A549 (cell line): ENCODE measurements around the gene FAM89B. TPM values are rescaled to one million over a fixed set of nuclear protein-coding genes. Genes with fewer than 3 reads are reported as not detected.

Experiments used
- ATAC-seq, 2 experiments: fragments of 200-7000 bp in 1 of 2; fragments of >200 bp in 1 of 2; cut with Nextera tagmentation in 1 of 2; cut with Tn5 transposase in 1 of 2; 3 replicates each; pipeline versions ENCODE4 v1.8.0 to v1.9.1; 2018 to 2020; ENCODE audit warnings: mild to moderate bottlenecking in 1 of 2, moderate library complexity in 1 of 2
- CTCF ChIA-PET: fragments of 300-600 bp; sonication (Branson Sonifier 250); formaldehyde crosslinking; extraction: SDS; loops from one replicate; lab custom pipeline; 2021; ENCODE audit warnings: antibody characterized with exemption, inconsistent platforms; lab: Yijun Ruan, JAX
- POLR2A ChIA-PET: fragments of 350-600 bp; formaldehyde crosslinking; extraction: SDS; loops from one replicate; lab custom pipeline; 2021; ENCODE audit warnings: antibody characterized with exemption, inconsistent platforms; lab: Yijun Ruan, JAX
- DNase-seq, 2 experiments: peaks; one replicate each; pipeline versions ENCODE4 v3.0.0 to v3.0.0-alpha.2; 2011 to 2016; ENCODE audit warnings: low read depth in 1 of 2, low spot score in 1 of 2
- FAIRE-seq: peaks from 2 replicates; lab custom pipeline; 2011; peaks lifted over from hg19 to GRCh38; lab: Jason Lieb, UNC
- H3K27ac ChIP-seq, 2 experiments: fragments of >200 bp; sonication (Bioruptor Twin); formaldehyde crosslinking; 3 replicates each; pipeline ENCODE4 v1.5.1; 2016 to 2017
- H3K4me1 ChIP-seq: fragments of >200 bp; sonication (Bioruptor Twin); formaldehyde crosslinking; 3 replicates; pipeline ENCODE4 v1.6.1; 2016
- H3K4me2 ChIP-seq: fragments of >200 bp; sonication (Bioruptor Twin); formaldehyde crosslinking; 3 replicates; pipeline ENCODE4 v1.6.1; 2016
- H3K4me3 ChIP-seq: fragments of >200 bp; sonication (Bioruptor Twin); formaldehyde crosslinking; 3 replicates; pipeline ENCODE4 v1.5.1; 2016
- H3K9me3 ChIP-seq: fragments of >200 bp; sonication (Bioruptor Twin); formaldehyde crosslinking; 3 replicates; pipeline ENCODE4 v1.6.1; 2016
- CBX2 ChIP-seq: fragments of 200-600 bp; sonication (generic); IDR thresholded peaks from 2 replicates; pipeline ENCODE4 v1.6.1; 2016; ENCODE audit warnings: low read depth, mild to moderate bottlenecking, borderline replicate concordance
- CHD2 ChIP-seq: fragments of 150-350 bp; IDR thresholded peaks from 2 replicates; pipeline ENCODE4 v1.6.1; 2014; ENCODE audit warnings: low read length; ENCODE audit not compliant: partially characterized antibody
- ELK1 ChIP-seq: fragments of 150-350 bp; IDR thresholded peaks from 2 replicates; pipeline ENCODE4 v1.6.1; 2014; ENCODE audit warnings: low read depth, mild to moderate bottlenecking, low read length
- FOSB ChIP-seq: fragments of 250-450 bp; sonication (Bioruptor Pico); IDR thresholded peaks from 2 replicates; pipeline ENCODE4 v1.5.0; 2020; ENCODE audit warnings: mild to moderate bottlenecking, moderate library complexity
- FOSL2 ChIP-seq, 2 experiments: fragments of 450-650 bp in 1 of 2; fragments of >200 bp in 1 of 2; sonication (Bioruptor Twin) in 1 of 2; formaldehyde crosslinking; IDR thresholded peaks; 2 replicates each; pipeline versions ENCODE4 v1.5.0 to v1.6.1; 2016 to 2020; ENCODE audit warnings: mild to moderate bottlenecking in 1 of 2, moderate library complexity in 1 of 2
- FOXS1 ChIP-seq: fragments of 250-450 bp; sonication (Bioruptor Pico); IDR thresholded peaks from 2 replicates; pipeline ENCODE4 v1.5.0; 2020; ENCODE audit warnings: mild to moderate bottlenecking, moderate library complexity
- HES2 ChIP-seq: fragments of >200 bp; sonication (Bioruptor Twin); formaldehyde crosslinking; IDR thresholded peaks from 2 replicates; pipeline ENCODE4 v1.6.1; 2016
- HOXA7 ChIP-seq: fragments of 250-450 bp; sonication (Bioruptor Pico); IDR thresholded peaks from 2 replicates; pipeline ENCODE4 v1.5.0; 2020; ENCODE audit warnings: mild to moderate bottlenecking, moderate library complexity
- HOXB13 ChIP-seq: fragments of 250-450 bp; sonication (Bioruptor Pico); IDR thresholded peaks from 2 replicates; pipeline ENCODE4 v1.5.0; 2020; ENCODE audit warnings: low read depth, mild to moderate bottlenecking, moderate library complexity
- HOXB5 ChIP-seq: fragments of 250-450 bp; sonication (Bioruptor Pico); IDR thresholded peaks from 2 replicates; pipeline ENCODE4 v1.5.0; 2020; ENCODE audit warnings: mild to moderate bottlenecking, moderate library complexity
- JUN ChIP-seq, 2 experiments: fragments of >200 bp; sonication (Bioruptor Twin); formaldehyde crosslinking; IDR thresholded peaks; 2 replicates in 1 of 2; 3 replicates in 1 of 2; pipeline ENCODE4 v1.6.1; 2016 to 2017
- KDM5A ChIP-seq: fragments of 200-600 bp; sonication (generic); IDR thresholded peaks from 2 replicates; pipeline ENCODE4 v1.6.1; 2016; ENCODE audit warnings: antibody characterized with exemption, mild to moderate bottlenecking
- MAFK ChIP-seq: fragments of 450-650 bp; IDR thresholded peaks from 2 replicates; pipeline ENCODE4 v1.6.1; 2014; ENCODE audit not compliant: partially characterized antibody
- MAX ChIP-seq: IDR thresholded peaks from 2 replicates; pipeline ENCODE4 v1.6.1; 2012
- MAZ ChIP-seq: fragments of 150-350 bp; IDR thresholded peaks from 2 replicates; pipeline ENCODE4 v1.6.1; 2014; ENCODE audit warnings: antibody characterized with exemption, low read depth, low read length, borderline replicate concordance
- MYC ChIP-seq: IDR thresholded peaks from 2 replicates; pipeline ENCODE4 v1.6.1; 2012; ENCODE audit warnings: mild to moderate bottlenecking, inconsistent platforms, low read length, improper control_type of control experiment, borderline replicate concordance
- NFE2L2 ChIP-seq: fragments of 150-350 bp; conservative IDR thresholded peaks from 2 replicates; pipeline ENCODE4 v1.6.1; 2014; ENCODE audit warnings: low read length
- NR3C1 ChIP-seq: fragments of >200 bp; sonication (Bioruptor Twin); formaldehyde crosslinking; IDR thresholded peaks from 3 replicates; pipeline ENCODE4 v1.6.1; 2017
- PBX3 ChIP-seq: IDR thresholded peaks from 2 replicates; pipeline ENCODE4 v1.6.1; 2012
- PHF8 ChIP-seq: fragments of 200-600 bp; sonication (generic); IDR thresholded peaks from 2 replicates; pipeline ENCODE4 v1.6.1; 2016; ENCODE audit warnings: low read depth, mild to moderate bottlenecking, antibody characterized with exemption, moderate library complexity, borderline replicate concordance
- POLR2A ChIP-seq: IDR thresholded peaks from 2 replicates; pipeline ENCODE4 v1.6.1; 2012; ENCODE audit warnings: mild to moderate bottlenecking, low read length
- POLR2AphosphoS2 ChIP-seq: conservative IDR thresholded peaks from 2 replicates; pipeline ENCODE4 v1.6.1; 2012; ENCODE audit warnings: low read length, improper control_type of control experiment, inconsistent platforms
- RARB ChIP-seq: fragments of 250-450 bp; sonication (Bioruptor Pico); IDR thresholded peaks from 2 replicates; pipeline ENCODE4 v1.8.0; 2021; ENCODE audit warnings: mild to moderate bottlenecking, moderate library complexity
- RCOR1 ChIP-seq: fragments of 150-350 bp; IDR thresholded peaks from 2 replicates; pipeline ENCODE4 v1.6.1; 2014; ENCODE audit warnings: antibody characterized with exemption, low read length, low read depth
- REST ChIP-seq: fragments of 200-600 bp; sonication (generic); IDR thresholded peaks from 2 replicates; pipeline ENCODE4 v1.6.1; 2016; ENCODE audit warnings: antibody characterized with exemption, mild to moderate bottlenecking, moderate library complexity
- SREBF2 ChIP-seq: fragments of 450-650 bp; IDR thresholded peaks from 2 replicates; pipeline ENCODE4 v1.6.1; 2014; ENCODE audit warnings: mild to moderate bottlenecking, moderate library complexity
- TFCP2L1 ChIP-seq: fragments of 250-450 bp; sonication (Bioruptor Pico); IDR thresholded peaks from 2 replicates; pipeline ENCODE4 v1.5.0; 2021; ENCODE audit warnings: mild to moderate bottlenecking
- TP53 ChIP-seq: fragments of 250-450 bp; sonication (Bioruptor Pico); IDR thresholded peaks from 2 replicates; pipeline ENCODE4 v1.5.0; 2021; ENCODE audit warnings: mild to moderate bottlenecking, moderate library complexity
- USF2 ChIP-seq: fragments of 450-650 bp; IDR thresholded peaks from 2 replicates; pipeline ENCODE4 v1.6.1; 2014; ENCODE audit warnings: antibody characterized with exemption
- ZFP36 ChIP-seq: fragments of 450-650 bp; IDR thresholded peaks from 2 replicates; pipeline ENCODE4 v1.6.1; 2014; ENCODE audit warnings: borderline replicate concordance; ENCODE audit not compliant: partially characterized antibody
- WGBS: methylation state at CpG from one replicate; pipeline ENCODE4 v1.1.6; 2017; ENCODE audit errors: missing lambda C conversion rate; 5-methylcytosine and 5-hydroxymethylcytosine counted together
- polyA plus RNA-seq, 4 experiments: library from polyadenylated mRNA; depleted of rRNA in 3 of 4; stranded (reverse); fragments of >200 nt; fragmentation: RNase III in 1 of 4; extraction: RNeasy Plus Mini Kit Qiagen cat#74134 plus additional on column Dnase treatment in 1 of 4; gene quantifications; 2 replicates in 3 of 4; 3 replicates in 1 of 4; pipeline ENCODE4 v1.2.3, GENCODE V29; 2011 to 2017

The FAM89B gene
- polyA plus RNA-seq, 2 of the 4 experiments (the other 2 are of a cell fraction): 13.5 to 23.9 TPM

- DNase-seq (no peak), ATAC-seq (no peak)
- H3K4me3 ChIP-seq: no peak overlapping the region
- WGBS: 95% methylated on average over 17 of the region's 29 CpGs
- TF ChIP-seq RARB (CRISPR knock-in tag): no peak
- no peak for TF ChIP-seq REST
- no peak for TF ChIP-seq PHF8
- no peak for TF ChIP-seq ELK1
- no peak for TF ChIP-seq SREBF2
- no peak for TF ChIP-seq JUN (IDR thresholded peaks at IDR 0.05)
- no peak for TF ChIP-seq MAX
- TF ChIP-seq HOXA7: no peak
- TF ChIP-seq ZFP36: no peak
- TF ChIP-seq POLR2AphosphoS2: no peak
- TF ChIP-seq NFE2L2: no peak
- TF ChIP-seq FOSL2 (IDR thresholded peaks at IDR 0.05): no peak
- no peak for TF ChIP-seq FOSL2 (CRISPR knock-in tag; IDR thresholded peaks at IDR 0.05)
- no peak for TF ChIP-seq NR3C1
- no peak for TF ChIP-seq TFCP2L1
- TF ChIP-seq FOSB: no peak
- no peak for TF ChIP-seq KDM5A
- no peak for TF ChIP-seq CBX2
- no peak for TF ChIP-seq MYC
- TF ChIP-seq, all 56 proteins: peak for 0
- no peak overlapping the region for H3K4me2 ChIP-seq
- ChIA-PET POLR2A (no interaction called here), CTCF (interaction anchor here (0.9 to 1.2 kb wide), 2 partner anchors 18 to 269 kb away, joined by 3 read pairs; no protein-coding TSS in a partner anchor)
- no peaks in the 10 kb centered on the region for H3K9me3 ChIP-seq
- no peak for FAIRE-seq
- peaks cover 10% of the 10 kb centered on the region; the same call in 1 of the 3 replicates for H3K4me1 ChIP-seq
- H3K27ac ChIP-seq: no peak overlapping the region
These were observed 47.1 kb downstream of the FAM89B start for GRCh38 chr11:65619281-65619928.

GRCh38 chr11:65620666-65621065 lies 48.3 kb downstream of the FAM89B start:
- H3K4me1 ChIP-seq: peaks cover 10% of the 10 kb centered on the region; the same call in 1 of the 3 replicates
- no peak for FAIRE-seq
- H3K27ac ChIP-seq: no peak overlapping the region
- no peaks in the 10 kb centered on the region for H3K9me3 ChIP-seq
- ChIA-PET CTCF (interaction anchor here (0.9 to 1.2 kb wide), 3 partner anchors 17 to 264 kb away, joined by 3 to 4 read pairs (median 3); partner anchors contain the start of genes MUS81 and SIPA1), POLR2A (no interaction called here)
- H3K4me3 ChIP-seq: no peak overlapping the region
- DNase-seq: no peak
- no peak for ATAC-seq
- TF ChIP-seq MAFK (no peak), FOXS1 (no peak), CHD2 (no peak), KDM5A (no peak), CBX2 (no peak), ELK1 (no peak), RCOR1 (no peak), PBX3 (no peak), HOXB5 (CRISPR knock-in tag) (no peak), MAZ (no peak), POLR2A (no peak), HOXB13 (CRISPR knock-in tag) (no peak), HES2 (no peak), USF2 (no peak), TP53 (no peak)
- TF ChIP-seq, all 56 proteins: peak for 0
- no CpG with 5 or more reads among the region's 19 CpGs for WGBS
- no peak overlapping the region for H3K4me2 ChIP-seq
